GM12878 (cell line): ENCODE results near the gene PHF14.

Experiments used
- CBX5 ChIP-seq: sonication (generic); IDR thresholded peaks from 2 replicates; pipeline ENCODE4 v1.6.1; 2016; ENCODE audit warnings: low read depth, moderate library complexity, mild to moderate bottlenecking, inconsistent platforms
- CTCF ChIP-seq, 3 experiments: IDR thresholded peaks in 2 of 3; conservative IDR thresholded peaks in 1 of 3; 2 replicates each; pipeline ENCODE4 v1.5.1; 2011; ENCODE audit warnings: low read depth in 3 of 3, low read length in 3 of 3, mild to moderate bottlenecking in 3 of 3, control low read depth in 2 of 3, moderate library complexity in 2 of 3, inconsistent platforms in 1 of 3, mixed read lengths in 1 of 3; ENCODE audit not compliant: control insufficient read depth in 2 of 3, insufficient read depth in 1 of 3; ENCODE audit errors: extremely low read depth in 1 of 3
- GABPA ChIP-seq: IDR thresholded peaks from 2 replicates; pipeline ENCODE4 v1.6.1; 2014; ENCODE audit warnings: antibody characterized with exemption, low read depth, mild to moderate bottlenecking, inconsistent platforms
- HCFC1 ChIP-seq: fragments of 150-350 bp; IDR thresholded peaks from 2 replicates; pipeline ENCODE4 v1.6.1; 2014; ENCODE audit warnings: low read length
- HDAC2 ChIP-seq: fragments of 200-600 bp; sonication (generic); IDR thresholded peaks from 2 replicates; pipeline ENCODE4 v1.6.1; 2017
- HDGF ChIP-seq: fragments of 450-650 bp; IDR thresholded peaks from 2 replicates; pipeline ENCODE4 v1.6.1; 2016; ENCODE audit warnings: antibody characterized with exemption
- JUND ChIP-seq: IDR thresholded peaks from 2 replicates; pipeline ENCODE4 v1.6.1; 2012; ENCODE audit warnings: low read depth, mild to moderate bottlenecking, low read length, improper control_type of control experiment, moderate library complexity
- MEF2A ChIP-seq: IDR thresholded peaks from 2 replicates; pipeline ENCODE4 v1.6.1; 2011; ENCODE audit warnings: low read depth, mild to moderate bottlenecking, low read length, moderate library complexity; ENCODE audit not compliant: insufficient read depth
- PML ChIP-seq: IDR thresholded peaks from 2 replicates; pipeline ENCODE4 v1.6.1; 2012; ENCODE audit warnings: low read length, inconsistent platforms
- POLR2A ChIP-seq: IDR thresholded peaks from 2 replicates; pipeline ENCODE4 v1.6.1; 2011; ENCODE audit warnings: low read depth, mild to moderate bottlenecking, low read length
- RAD21 ChIP-seq: IDR thresholded peaks from 2 replicates; pipeline ENCODE4 v1.6.1; 2011; ENCODE audit warnings: mild to moderate bottlenecking, low read depth, low read length, moderate library complexity; ENCODE audit not compliant: insufficient read depth
- SUPT20H ChIP-seq: IDR thresholded peaks from 2 replicates; pipeline ENCODE4 v1.6.1; 2011; ENCODE audit warnings: low read depth, mild to moderate bottlenecking, low read length, moderate library complexity, borderline replicate concordance; ENCODE audit not compliant: control insufficient read depth
- ZNF24 ChIP-seq: fragments of 450-650 bp; IDR thresholded peaks from 2 replicates; pipeline ENCODE4 v1.6.1; 2017; ENCODE audit warnings: antibody characterized with exemption, mild to moderate bottlenecking
- ZZZ3 ChIP-seq: IDR thresholded peaks from 2 replicates; pipeline ENCODE4 v1.6.1; 2011; ENCODE audit warnings: low read depth; ENCODE audit not compliant: control insufficient read depth, insufficient read length

DNA sequence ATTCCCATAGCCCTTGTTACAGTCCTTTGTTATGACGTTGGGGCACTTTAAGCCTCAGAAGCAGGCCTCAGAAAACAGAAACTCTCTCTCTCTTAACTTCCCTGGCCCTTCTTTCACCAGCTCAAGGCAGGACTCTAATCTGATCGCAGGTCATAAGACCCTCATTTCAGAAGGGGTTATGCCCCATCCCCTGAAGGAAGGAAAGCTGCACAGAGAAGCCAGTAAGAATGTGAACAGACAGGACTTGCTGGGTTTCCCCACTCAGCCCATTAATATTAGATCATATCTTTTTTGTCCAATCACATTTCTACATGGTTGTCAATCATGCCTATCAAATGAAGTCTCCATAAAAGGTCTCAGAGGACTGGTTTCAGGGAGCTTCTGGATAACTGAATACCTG lies 49.3 kb upstream of the PHF14 start:
- TF ChIP-seq CTCF (IDR thresholded peaks at IDR 0.05 in 2 of 3, conservative IDR thresholded peaks at IDR 0.05 in 1 of 3; ENCODE audit: control insufficient read depth in 2 of 3, extremely low read depth in 1 of 3, insufficient read depth in 1 of 3, low read depth in 3 of 3, low read length in 3 of 3) (no peak), HDAC2 (no peak), RAD21 (no peak), MEF2A (no peak), POLR2A (no peak), GABPA (no peak), SUPT20H (no peak), CBX5 (no peak), HDGF (no peak), ZNF24 (no peak), HCFC1 (no peak), PML (no peak), JUND (no peak), ZZZ3 (no peak)
